IPS-NIHi11 (cell line): ENCODE results near the gene LIMD2.

Source experiments
- DNase-seq: peaks from one replicate; pipeline ENCODE4 v3.0.0; 2012; ENCODE audit warnings: mixed read lengths, low spot score

The LIMD2 gene

DNA sequence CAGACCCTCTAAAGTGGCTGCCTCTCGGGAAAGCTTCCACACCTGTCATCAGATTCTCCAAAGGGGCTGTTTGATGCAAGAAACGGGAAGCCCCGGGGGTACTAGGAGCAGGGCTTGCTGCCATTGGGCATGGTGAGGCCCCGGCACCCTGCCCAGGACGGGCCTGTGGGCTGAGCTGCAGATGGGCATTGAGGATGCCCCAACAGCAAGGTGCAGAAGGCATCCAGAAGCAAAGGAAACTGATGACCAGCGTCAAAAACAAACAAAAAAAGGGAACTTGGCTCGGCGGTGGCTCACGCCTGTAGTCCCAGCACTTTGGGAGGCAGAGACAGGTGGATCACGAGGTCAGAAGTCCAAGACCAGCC lies 1.5 kb upstream of the LIMD2 start:
- no peak for DNase-seq

DNA sequence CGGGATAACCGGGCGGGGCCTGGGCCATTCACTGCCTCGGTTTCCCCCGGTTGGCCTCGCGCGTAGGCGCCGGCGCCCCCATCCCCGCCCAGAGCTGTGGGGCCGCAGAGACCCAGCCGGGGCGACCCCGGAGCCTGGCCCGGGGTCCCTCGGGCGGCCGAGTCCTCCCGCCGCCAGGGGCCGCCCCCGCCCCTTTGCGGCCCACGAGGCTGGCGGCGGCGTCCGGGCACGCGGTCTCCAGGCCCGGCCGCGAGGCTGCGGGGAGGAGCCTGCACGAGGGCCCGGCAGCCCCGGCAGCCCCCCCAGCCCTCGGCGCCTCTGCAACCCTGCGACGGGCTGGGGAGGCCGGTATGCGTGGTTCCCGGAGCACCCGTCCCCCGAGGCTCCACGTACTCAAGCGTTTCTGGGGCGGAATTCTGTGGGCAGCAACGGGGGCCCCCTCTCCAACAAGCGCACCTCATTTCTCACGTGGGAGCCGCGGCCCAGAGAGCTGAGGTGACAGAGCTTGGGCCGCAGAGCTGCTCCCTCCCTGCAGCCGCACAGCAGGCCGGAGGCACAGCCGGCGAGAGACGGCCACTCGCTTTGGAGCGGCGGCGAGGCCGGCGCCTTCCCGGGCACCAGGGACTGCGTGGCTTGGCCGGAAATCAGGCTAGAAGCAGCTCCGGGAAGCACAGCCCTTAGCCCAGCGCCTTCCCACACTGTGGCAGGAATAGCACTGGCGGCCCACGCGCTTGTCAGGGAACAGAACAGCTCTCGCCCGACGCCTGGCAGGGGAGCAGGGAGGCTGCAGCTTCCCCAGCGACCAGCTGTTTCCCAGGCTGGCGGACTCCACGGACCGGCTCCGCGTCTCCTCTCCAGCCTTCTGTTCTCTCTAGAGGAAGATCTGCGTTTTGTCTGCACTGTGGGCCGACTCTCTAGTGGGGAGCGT lies 867 bp upstream of the LIMD2 start:
- DNase-seq: peak; percentile 89

GRCh38 chr17:63698886-63699637 lies 863 bp downstream of the LIMD2 start:
- peak; percentile 58 for DNase-seq

DNA sequence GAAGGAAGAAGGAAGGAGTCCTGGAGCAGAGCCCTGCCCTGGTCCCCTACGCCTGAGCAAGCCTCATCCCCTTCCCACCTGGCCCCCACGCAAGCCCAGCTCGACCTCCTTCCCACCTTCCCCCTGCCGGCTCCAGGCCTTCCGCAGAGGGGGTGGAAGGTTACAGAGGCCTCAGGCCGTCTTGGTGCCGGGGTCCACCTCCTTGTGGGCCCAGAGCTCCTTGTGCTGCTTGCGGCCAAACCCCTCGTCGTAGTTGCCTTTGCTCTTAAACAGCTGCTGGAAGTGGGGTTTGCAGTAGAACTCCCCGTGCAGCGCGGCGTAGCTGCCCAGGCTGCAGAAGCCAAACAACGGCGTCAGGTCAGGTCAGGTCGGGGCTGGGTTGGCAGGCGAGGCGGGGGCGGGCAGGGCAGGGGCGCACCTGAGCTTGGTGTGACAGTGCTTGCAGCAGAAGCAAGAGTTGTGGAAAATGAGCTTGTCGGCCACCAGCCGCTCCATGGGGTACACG lies 1.5 kb downstream of the LIMD2 start:
- DNase-seq: no peak

DNA sequence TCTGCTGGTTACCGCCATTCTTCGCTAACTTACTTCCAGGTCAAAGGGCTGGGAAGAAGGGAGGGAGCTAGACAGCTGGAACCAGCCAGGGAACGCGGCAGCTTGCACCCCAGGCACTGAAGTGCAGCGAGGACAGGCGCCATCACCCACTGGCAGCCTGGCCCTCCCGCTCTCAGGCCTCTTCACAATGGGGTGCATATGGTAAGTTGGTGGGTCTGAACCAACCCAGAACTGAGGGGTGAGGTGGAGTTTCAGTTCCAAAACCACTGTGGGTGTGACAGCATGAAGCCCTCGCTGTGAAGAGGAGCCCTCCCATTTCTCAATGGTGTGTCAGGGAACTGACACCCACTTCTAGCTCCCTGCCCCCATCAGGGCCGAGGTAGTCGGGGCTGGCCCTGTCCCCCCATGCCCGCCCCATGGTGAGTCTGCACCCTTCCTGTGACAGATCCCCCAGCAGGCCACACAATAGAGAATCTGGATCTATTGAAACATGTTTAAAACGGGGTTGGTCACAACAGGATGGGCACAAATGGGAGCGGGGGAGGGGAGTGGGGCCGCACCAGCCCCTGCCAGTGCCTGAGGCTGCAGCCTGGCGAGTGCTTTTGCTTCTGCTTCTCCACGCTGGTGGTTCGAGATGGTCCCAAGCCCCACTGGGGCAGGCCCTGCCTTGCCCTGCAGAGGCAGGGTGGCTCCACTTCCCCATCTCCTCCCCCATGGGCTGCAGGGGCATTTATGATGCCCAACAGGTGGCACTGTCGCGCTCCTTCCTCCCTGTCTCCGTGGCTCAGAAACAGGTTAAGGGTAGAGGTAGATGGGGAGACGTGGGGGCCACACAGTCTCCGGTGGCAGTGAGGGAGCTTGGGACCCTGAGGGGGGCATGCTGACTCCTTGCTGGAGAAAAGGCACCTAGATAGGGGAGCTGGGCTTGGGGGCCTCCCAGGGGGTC lies 2.3 kb downstream of the LIMD2 start:
- DNase-seq: peak; percentile 69

DNA sequence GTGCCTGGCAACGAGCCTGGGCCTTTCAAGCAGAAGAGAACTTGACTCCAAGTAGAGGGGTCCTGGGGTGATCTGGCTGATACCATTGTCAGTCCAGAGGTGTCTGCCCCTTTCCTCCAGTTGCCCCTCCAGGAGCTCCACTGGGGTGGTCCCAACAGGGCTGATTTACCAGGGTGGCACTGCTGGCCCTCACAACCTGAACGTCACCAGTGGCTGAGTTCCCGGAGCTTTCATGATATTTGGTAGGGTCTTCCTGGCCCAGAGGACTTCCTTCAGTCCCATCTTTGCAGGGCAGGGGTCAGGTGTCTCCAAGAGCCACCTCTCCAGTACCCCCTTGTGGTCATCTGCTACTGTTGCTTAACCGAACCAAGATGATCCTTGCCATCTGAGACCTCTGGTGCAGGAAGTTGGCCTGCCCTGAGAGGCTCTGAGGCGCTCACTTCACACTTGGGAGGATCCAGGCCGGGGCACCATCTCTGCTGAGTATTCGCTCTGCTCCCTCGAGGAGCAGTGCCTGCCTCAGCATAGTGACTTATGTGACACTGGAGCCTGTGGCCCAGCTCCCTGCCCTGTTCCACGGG lies 3.5 kb downstream of the LIMD2 start:
- DNase-seq: peak; percentile 76

DNA sequence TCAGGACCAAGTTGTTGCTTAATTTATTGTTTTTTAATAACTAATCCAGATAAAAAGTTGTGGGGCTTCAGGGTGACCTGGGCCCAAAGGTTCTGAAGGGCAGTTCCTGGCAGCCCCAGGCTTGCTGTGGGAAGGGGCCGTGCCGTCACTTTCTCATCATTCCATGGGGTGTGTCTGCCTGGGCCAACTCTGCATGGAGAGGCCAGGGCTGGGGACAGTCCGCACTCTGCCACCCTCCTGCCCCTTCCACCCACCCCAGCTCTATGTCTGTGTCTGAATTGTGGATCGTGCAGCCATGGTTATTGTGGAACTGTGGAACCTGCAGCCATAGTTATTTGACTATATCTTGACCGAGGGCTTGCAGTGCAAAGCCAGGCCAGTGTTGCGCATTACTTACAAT lies 4.0 kb downstream of the LIMD2 start:
- DNase-seq: no peak

- no peak for DNase-seq
Observed at GRCh38 chr17:63694950-63695773, 4.8 kb downstream of the LIMD2 start.

DNA sequence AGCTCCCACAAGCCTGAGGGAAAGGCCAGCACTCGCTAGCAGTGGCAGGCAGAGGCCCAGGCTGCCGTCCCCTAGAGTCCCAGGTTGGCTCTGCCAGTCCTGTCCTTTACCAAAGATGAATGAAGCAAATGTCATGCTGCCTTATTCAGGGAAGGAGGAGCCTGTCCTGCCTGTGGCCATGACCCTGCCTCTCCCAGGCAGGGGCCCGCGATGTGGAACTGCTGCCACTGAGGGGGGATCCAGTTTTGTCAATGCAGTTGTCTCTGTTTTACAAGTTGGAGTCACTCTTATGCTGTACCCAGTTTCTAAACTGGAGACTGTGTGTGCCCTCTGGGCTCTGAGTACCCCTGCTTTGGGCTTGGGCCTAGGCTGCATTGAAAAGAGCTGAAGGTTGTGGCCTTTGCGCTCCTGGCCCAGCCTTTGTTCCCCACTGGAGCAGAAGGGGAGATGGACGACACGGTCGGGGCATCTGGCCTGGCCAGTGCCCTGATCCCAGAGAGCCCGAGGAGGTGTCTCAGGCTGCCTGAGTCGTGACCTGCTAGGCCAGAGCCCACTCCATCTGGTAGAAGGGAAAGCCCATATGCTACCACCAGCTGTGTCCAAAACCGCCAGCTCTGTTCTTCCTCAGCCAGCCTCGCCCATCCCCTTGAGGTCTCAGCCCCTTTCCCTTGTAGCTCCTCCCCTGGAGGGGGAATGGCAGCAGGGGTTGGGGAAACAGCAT lies 5.5 kb downstream of the LIMD2 start:
- DNase-seq: peak; percentile 65

DNA sequence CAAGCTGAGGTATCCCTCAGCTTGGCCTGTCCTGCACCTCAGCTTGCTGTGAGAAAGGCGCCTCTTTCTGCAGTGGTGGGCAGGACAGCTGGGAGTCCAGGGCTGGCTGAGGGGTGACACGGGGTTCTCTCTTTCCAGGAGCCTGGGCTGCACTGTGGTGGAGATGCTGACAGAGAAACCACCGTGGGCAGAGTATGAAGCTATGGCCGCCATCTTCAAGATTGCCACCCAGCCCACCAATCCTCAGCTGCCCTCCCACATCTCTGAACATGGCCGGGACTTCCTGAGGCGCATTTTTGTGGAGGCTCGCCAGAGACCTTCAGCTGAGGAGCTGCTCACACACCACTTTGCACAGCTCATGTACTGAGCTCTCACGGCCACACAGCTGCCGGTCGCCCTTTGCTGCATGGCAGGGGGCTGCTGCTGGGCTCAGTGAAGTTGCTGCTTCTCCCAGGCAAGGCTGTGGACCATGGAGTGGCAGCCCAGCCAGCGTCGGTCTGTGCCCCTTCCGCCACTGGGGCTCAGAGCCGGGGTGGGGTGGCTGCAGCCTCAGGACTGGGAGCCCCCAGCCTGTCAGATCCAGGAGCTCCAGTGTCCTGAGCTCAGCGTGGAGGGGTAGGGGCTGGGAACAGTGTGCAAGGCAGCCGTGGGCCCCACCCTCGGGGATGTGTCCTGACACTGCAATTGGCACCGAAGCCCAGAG lies 6.4 kb downstream of the LIMD2 start:
- no peak for DNase-seq

- DNase-seq: no peak
Observed at GRCh38 chr17:63692195-63692816, 7.6 kb downstream of the LIMD2 start.

- DNase-seq: no peak
Observed at GRCh38 chr17:63689479-63689878, 10.4 kb downstream of the LIMD2 start.

DNA sequence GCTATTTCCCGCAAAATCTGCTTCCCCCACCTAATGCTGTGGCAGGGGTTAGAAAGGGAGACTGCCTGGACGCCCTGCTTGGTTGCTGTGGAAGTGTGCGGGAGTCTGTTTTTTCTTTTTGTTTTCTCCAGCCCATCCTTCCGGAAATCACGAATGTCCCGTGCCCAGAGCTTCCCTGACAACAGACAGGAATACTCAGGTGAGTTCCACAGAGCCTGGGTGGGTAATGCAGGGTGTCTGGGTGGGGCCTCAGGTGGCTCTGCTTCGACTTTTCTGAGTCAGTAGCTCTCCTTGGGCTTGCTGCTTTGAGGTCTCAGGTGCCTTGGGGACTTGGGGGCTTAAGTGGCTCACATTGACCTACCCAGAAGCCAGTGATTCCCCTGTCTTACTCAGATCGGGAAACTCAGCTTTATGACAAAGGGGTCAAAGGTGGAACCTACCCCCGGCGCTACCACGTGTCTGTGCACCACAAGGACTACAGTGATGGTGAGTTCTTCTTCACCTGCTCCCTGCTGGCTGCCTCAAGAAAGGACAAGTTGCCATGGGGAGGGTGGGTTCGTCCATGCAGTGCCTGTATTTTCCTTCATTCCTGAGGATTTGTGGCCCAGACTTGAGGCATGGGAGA lies 11.4 kb downstream of the LIMD2 start:
- no peak for DNase-seq

DNA sequence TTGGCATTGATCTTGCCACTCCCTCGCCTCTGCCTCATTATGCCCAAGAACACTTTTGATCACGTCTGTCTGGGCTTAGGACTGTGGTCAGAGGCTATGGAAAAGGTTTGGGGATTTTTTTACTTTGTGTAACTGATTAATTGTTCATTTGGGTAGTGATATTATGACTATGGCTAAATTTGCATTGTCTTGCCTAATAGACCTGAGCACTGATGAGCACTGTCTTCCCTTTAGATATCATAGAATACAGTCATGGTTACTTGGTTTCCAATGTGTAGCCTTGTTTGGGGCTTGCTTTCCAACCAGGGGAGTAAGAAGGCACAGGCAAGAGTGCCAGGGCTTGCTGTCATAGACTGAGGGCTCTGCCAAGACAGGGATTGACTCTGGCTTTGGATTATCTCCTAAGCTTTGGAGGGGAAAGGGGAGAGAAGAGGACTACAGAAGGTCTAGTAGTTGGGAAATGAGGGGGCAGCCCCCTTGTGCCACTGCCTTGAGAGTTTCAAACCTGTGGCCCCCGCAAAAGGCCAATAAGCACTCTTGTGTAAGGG lies 13.7 kb downstream of the LIMD2 start:
- no peak for DNase-seq

GRCh38 chr17:63685578-63685977 lies 14.3 kb downstream of the LIMD2 start:
- DNase-seq: no peak

DNA sequence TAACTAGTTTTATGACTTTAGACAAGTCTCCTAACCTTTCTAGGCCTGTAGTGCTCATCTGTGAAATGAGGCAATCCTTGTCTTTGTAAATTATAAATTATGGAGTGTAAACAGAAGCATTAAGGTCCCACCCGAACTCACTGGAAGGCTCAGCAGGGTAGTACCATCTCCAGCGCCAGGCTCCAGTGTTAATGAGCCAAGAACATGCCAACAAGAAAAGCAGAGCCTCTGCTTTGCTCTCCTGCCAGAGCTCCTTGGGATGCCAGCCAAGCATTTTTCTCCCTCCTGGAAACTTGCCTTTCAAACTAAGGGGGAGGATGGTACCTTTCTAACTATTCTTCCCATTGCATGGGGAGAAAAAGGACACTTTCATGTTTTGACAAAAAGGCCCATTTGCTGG lies 14.9 kb downstream of the LIMD2 start:
- no peak for DNase-seq

- no peak for DNase-seq
Observed at GRCh38 chr17:63682981-63683380, 16.9 kb downstream of the LIMD2 start.

DNA sequence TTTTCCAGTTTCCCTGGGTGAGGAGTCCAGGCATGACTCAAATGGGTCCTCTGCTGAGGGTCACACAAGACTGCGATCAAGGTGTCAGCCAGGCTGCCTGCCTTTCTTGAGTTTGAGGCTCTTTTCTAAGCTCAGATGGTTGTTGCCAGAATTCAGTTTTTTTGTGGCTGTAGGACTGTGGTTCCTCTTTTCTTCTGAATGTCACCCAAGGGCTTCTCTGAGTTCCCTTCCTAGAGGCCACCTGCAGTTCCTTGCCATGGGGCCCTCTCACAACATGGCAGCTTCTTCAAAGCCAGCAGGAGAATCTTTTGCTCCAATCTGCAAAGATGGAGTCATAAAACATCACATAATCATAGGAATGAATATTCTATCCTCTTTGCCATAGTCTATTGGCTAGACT lies 17.5 kb downstream of the LIMD2 start:
- no peak for DNase-seq
